ENCODE data around the gene TNFRSF4.

The TNFRSF4 gene

GRCh38 chr1:1199961-1200875, 13.7 kb downstream of the TNFRSF4 start:
- TF ChIP-seq CTCF (IDR thresholded peaks at IDR 0.05; ENCODE audit: insufficient read depth, low read depth, low read length, missing control alignments): no peak
- H3K4me3 ChIP-seq (ENCODE audit: low read depth, low read length): peak overlapping the region; percentile 27; the same call in 1 of the 2 replicates
- DNase-seq (ENCODE audit: low read depth): no peak

DNA sequence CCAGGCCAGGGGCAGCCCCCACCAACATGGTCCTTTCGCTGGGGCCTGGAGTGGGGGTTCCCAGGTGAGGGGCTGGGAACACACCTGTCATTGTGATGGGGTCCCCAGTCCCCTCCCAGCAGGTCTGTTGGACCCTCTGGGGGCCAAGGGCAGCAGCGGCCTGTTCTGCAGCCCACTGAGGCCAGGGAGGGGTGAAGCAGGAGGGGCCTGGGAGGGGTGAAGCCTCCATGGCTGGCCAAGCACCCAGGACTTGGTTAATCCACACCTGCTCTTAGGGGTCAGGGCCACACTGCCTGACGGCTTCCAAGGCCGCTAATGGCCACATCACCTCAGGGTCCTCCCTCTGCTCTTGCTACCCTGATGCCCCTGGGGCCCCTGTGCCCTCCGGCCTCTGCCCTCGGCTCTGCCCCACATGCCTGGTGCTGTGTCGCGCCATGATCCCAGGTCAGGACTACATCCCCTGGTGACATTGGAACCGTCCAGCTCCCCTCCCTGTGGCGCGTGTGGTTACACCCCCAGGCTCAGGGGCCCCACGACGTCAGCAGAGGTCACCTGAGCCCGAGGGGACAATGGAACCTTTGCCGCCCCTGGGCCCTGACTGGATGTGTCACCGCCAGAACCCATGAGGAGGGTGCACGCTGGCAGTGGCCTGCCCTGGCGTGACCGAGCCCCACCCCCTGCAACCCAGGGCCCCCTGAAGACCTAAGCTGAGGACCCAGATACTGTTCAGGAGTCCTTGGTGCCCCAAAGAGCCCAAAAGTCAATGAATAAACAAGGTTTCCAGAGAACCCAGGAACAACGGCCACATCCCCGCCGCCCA, 14.6 kb downstream of the TNFRSF4 start:
- no peak for DNase-seq (ENCODE audit: low read depth)
- no peak for TF ChIP-seq CTCF (IDR thresholded peaks at IDR 0.05; ENCODE audit: insufficient read depth, low read depth, low read length, missing control alignments)
- H3K4me3 ChIP-seq (ENCODE audit: low read depth, low read length): no peak overlapping the region

DNA sequence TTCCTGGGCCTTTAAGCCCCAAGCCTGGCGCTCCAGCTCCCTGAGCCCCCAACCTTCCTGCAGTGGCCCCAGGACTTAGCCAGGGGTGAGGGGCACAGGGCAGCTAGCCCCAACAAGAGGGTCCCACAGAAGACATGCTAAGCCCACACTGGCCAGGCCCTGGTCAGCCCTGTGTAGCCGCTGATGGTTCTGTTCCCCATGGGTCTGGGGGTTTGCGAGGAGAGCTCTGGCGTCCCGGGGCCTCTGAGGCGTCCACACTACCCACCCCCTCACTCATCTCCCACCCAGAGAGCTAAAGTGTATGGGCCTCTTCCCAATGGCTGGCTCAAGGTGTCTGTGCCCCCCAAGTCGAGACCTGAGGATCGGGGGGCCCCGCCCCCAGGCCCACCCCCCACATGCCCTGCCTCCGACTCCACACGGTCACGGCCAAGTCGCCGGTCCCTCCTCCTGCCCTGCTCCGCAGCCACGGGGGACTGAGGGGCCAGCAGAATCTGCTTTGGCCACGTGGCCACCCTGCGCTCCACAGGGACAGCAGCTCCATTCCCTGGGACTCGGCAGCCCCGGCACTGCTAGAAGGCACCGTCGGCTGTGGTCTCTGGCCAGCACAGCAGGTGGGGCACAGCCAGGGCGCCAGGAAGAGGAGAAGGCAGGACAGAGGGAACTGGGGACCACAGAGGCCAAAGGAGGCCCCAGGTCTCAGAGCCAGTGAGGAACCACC, 15.4 kb downstream of the TNFRSF4 start:
- no peak for DNase-seq (ENCODE audit: low read depth)
- TF ChIP-seq CTCF (IDR thresholded peaks at IDR 0.05; ENCODE audit: insufficient read depth, low read depth, low read length, missing control alignments): no peak

DNA sequence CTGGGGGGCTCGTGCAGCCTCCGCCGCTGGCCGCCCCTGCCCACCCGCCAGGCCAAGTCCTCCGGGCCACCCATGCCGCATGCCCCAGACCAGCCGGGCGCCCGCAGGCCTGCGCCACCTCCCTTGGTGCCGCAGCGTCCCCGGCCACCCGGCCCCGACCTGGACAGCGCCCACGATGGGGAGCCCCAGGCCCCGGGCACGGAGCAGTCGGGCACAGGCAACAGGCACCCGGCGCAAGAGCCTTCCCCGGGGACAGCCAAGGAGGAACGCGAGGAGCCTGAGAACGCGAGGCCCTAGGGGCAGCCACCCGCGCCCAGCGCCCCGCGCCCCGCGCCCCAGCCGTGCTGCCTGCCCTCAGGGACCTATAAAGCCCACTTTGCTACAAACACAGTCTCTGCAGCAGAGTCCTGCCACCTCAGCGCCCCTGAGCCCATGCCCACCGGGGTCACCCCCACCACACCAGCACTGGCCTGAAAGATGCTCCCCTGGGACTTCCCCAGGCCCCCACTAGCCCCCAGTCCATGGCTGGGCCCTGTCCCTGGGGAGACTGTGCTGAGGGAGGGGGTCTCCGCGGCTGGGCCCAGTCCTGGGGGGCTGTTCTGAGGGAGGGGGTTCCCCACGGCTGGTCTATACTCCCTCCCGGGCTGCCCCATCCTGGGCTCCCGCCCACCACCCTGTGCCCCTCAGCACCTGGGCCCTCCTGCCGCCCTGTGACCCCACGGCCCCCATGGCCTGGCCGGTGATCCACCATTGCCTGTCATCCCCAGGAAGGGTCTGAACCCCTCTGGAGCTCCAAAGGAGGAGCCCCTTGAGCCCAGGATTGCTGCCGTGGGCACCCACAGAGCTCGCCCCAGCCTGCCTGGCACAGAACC, 16.2 kb downstream of the TNFRSF4 start:
- no peak overlapping the region for H3K4me3 ChIP-seq (ENCODE audit: low read depth, low read length)
- no peak for DNase-seq (ENCODE audit: low read depth)
- TF ChIP-seq CTCF (IDR thresholded peaks at IDR 0.05; ENCODE audit: insufficient read depth, low read depth, low read length, missing control alignments): no peak

More for the DNA sequence above, 15.4 kb downstream of the TNFRSF4 start:
- no peak overlapping the region for H3K4me3 ChIP-seq (ENCODE audit: low read depth, low read length)

DNA sequence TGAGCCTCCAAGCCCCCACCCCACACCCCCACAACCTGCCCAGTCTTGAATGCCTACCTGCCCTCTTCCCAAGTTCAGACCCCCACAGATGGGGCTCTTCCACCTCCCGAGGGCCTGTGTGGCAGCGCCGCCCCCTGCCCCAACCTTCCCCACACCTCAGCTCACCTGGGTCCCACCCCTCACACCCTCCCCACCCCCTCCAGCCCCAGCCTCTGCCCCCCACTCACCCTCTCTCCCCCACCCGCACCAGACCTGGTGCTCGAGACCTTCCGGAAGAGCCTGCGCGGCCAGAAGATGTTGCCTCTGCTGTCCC, 16.8 kb downstream of the TNFRSF4 start:
- no peak for TF ChIP-seq CTCF (IDR thresholded peaks at IDR 0.05; ENCODE audit: insufficient read depth, low read depth, low read length, missing control alignments)
- DNase-seq (ENCODE audit: low read depth): no peak
- no peak overlapping the region for H3K4me3 ChIP-seq (ENCODE audit: low read depth, low read length)

Measured in GM12865 (cell line).